ENCODE results near the gene UNC5A.

Gene UNC5A

GRCh38 chr5:176882567-176882903, 72.2 kb downstream of the UNC5A start:
- Histone ChIP-seq H3K4me3 (IDR thresholded peaks at IDR 0.05; ENCODE audit: insufficient read depth, low read depth, low read length) (no peak overlapping the region), H3K4me1 (ENCODE audit: low read depth, poor library complexity, severe bottlenecking) (no peaks in the 10 kb centered on the region), H3K4me2 (no peak overlapping the region), H4K20me1 (ENCODE audit: insufficient read depth) (no peaks in the 10 kb centered on the region), H3K79me2 (ENCODE audit: insufficient read depth, low read depth) (no peaks in the 10 kb centered on the region), H3K27ac (no peak overlapping the region), H3K9ac (no peak overlapping the region), H3K27me3 (ENCODE audit: insufficient read depth, low read depth) (peaks cover 45% of the 10 kb centered on the region), H3K36me3 (ENCODE audit: insufficient read depth) (no peaks in the 10 kb centered on the region), H2AFZ (ENCODE audit: low read depth) (no peak overlapping the region)
- no peak for TF ChIP-seq CTCF (conservative IDR thresholded peaks at IDR 0.05; ENCODE audit: low read depth, low read length)

- H3K4me2 ChIP-seq: no peak overlapping the region
- H3K9ac ChIP-seq: no peak overlapping the region
- H3K79me2 ChIP-seq (ENCODE audit: insufficient read depth, low read depth): no peaks in the 10 kb centered on the region
- H3K27ac ChIP-seq: no peak overlapping the region
- H2AFZ ChIP-seq (ENCODE audit: low read depth): no peak overlapping the region
- no peaks in the 10 kb centered on the region for H3K36me3 ChIP-seq (ENCODE audit: insufficient read depth)
- no peak overlapping the region for H3K4me3 ChIP-seq (IDR thresholded peaks at IDR 0.05; ENCODE audit: insufficient read depth, low read depth, low read length)
- TF ChIP-seq CTCF (conservative IDR thresholded peaks at IDR 0.05; ENCODE audit: low read depth, low read length): no peak
- peaks cover 42% of the 10 kb centered on the region for H3K27me3 ChIP-seq (ENCODE audit: insufficient read depth, low read depth)
- no peaks in the 10 kb centered on the region for H3K4me1 ChIP-seq (ENCODE audit: low read depth, poor library complexity, severe bottlenecking)
- H4K20me1 ChIP-seq (ENCODE audit: insufficient read depth): no peaks in the 10 kb centered on the region
Measured at GRCh38 chr5:176883700-176884570, 73.6 kb downstream of the UNC5A start.

GRCh38 chr5:176884571-176884890, 74.2 kb downstream of the UNC5A start:
- no peak overlapping the region for H3K27ac ChIP-seq
- H3K4me1 ChIP-seq (ENCODE audit: low read depth, poor library complexity, severe bottlenecking): no peaks in the 10 kb centered on the region
- H4K20me1 ChIP-seq (ENCODE audit: insufficient read depth): no peaks in the 10 kb centered on the region
- TF ChIP-seq CTCF (conservative IDR thresholded peaks at IDR 0.05; ENCODE audit: low read depth, low read length): no peak
- no peaks in the 10 kb centered on the region for H3K36me3 ChIP-seq (ENCODE audit: insufficient read depth)
- peaks cover 39% of the 10 kb centered on the region for H3K27me3 ChIP-seq (ENCODE audit: insufficient read depth, low read depth)
- no peak overlapping the region for H3K9ac ChIP-seq
- H3K4me3 ChIP-seq (IDR thresholded peaks at IDR 0.05; ENCODE audit: insufficient read depth, low read depth, low read length): no peak overlapping the region
- no peaks in the 10 kb centered on the region for H3K79me2 ChIP-seq (ENCODE audit: insufficient read depth, low read depth)
- no peak overlapping the region for H2AFZ ChIP-seq (ENCODE audit: low read depth)
- H3K4me2 ChIP-seq: no peak overlapping the region

- Histone ChIP-seq H3K4me1 (ENCODE audit: low read depth, poor library complexity, severe bottlenecking) (no peaks in the 10 kb centered on the region), H3K79me2 (ENCODE audit: insufficient read depth, low read depth) (no peaks in the 10 kb centered on the region), H3K36me3 (ENCODE audit: insufficient read depth) (no peaks in the 10 kb centered on the region), H4K20me1 (ENCODE audit: insufficient read depth) (no peaks in the 10 kb centered on the region), H3K4me3 (IDR thresholded peaks at IDR 0.05; ENCODE audit: insufficient read depth, low read depth, low read length) (no peak overlapping the region), H3K4me2 (no peak overlapping the region), H3K27ac (no peak overlapping the region), H3K9ac (no peak overlapping the region), H3K27me3 (ENCODE audit: insufficient read depth, low read depth) (peaks cover 26% of the 10 kb centered on the region), H2AFZ (ENCODE audit: low read depth) (no peak overlapping the region)
- no peak for TF ChIP-seq CTCF (conservative IDR thresholded peaks at IDR 0.05; ENCODE audit: low read depth, low read length)
Measured at GRCh38 chr5:176886336-176887251, 76.2 kb downstream of the UNC5A start.

Measured in KMS-11 (cell line).